GM12801 (cell line): ENCODE measurements around the gene SUMF2.

ENCODE experiments used
- CTCF ChIP-seq: IDR thresholded peaks from one replicate; pipeline ENCODE4 v1.5.1; 2011; ENCODE audit warnings: control low read depth; ENCODE audit not compliant: insufficient read length; ENCODE audit errors: extremely low read depth

SUMF2 gene

GRCh38 chr7:56062382-56062781, 1.7 kb upstream of the SUMF2 start:
- TF ChIP-seq CTCF, result no peak

- TF ChIP-seq CTCF, result no peak
These were observed 595 bp upstream of the SUMF2 start for GRCh38 chr7:56063500-56063881.

GRCh38 chr7:56074371-56074791, 10.3 kb downstream of the SUMF2 start:
- TF ChIP-seq CTCF, result peak; percentile 15

GRCh38 chr7:56077681-56078080, 13.6 kb downstream of the SUMF2 start:
- no peak for TF ChIP-seq CTCF

GRCh38 chr7:56078196-56078595, 14.1 kb downstream of the SUMF2 start:
- TF ChIP-seq CTCF, result no peak

- no peak for TF ChIP-seq CTCF
These were observed 15.5 kb downstream of the SUMF2 start for GRCh38 chr7:56079450-56080185.

- no peak for TF ChIP-seq CTCF
These were observed 17.7 kb downstream of the SUMF2 start for GRCh38 chr7:56081626-56082340.
